HepG2 (cell line): ENCODE measurements around the gene GNB3. TPM values are rescaled to one million over a fixed set of nuclear protein-coding genes. Genes with fewer than 3 reads are reported as not detected.
A peak's percentile ranks its signal among the peaks of the same experiment; 100 is the strongest.

Experiments used
- CENPT ChIP-seq: sonication (generic); formaldehyde crosslinking; IDR thresholded peaks from 2 replicates; pipeline ENCODE4 v1.8.0; 2022; ENCODE audit warnings: low read depth, mild to moderate bottlenecking, moderate library complexity, missing genetic modification reagents
- FIP1L1 ChIP-seq: fragments of 200-400 bp; formaldehyde crosslinking; IDR thresholded peaks from 2 replicates; pipeline ENCODE4 v1.6.1; 2018; ENCODE audit warnings: low read depth, mild to moderate bottlenecking, low read length, moderate library complexity, borderline replicate concordance; ENCODE audit not compliant: insufficient read depth
- NRL ChIP-seq: sonication (generic); formaldehyde crosslinking; IDR thresholded peaks from 2 replicates; pipeline ENCODE4 v1.5.0; 2020; ENCODE audit warnings: missing genetic modification reagents, mild to moderate bottlenecking, moderate library complexity, borderline replicate concordance
- PITX1 ChIP-seq: sonication (generic); formaldehyde crosslinking; IDR thresholded peaks from 2 replicates; pipeline ENCODE4 v1.5.1; 2020; ENCODE audit warnings: mild to moderate bottlenecking, missing genetic modification reagents
- POLR2G ChIP-seq: fragments of 200-400 bp; formaldehyde crosslinking; IDR thresholded peaks from 2 replicates; pipeline ENCODE4 v1.6.1; 2018; ENCODE audit warnings: mild to moderate bottlenecking, low read depth, low read length, moderate library complexity
- SALL1 ChIP-seq: sonication (generic); formaldehyde crosslinking; IDR thresholded peaks from 2 replicates; pipeline ENCODE4 v1.8.0; 2022; ENCODE audit warnings: mild to moderate bottlenecking, missing genetic modification reagents
- SIX4 ChIP-seq: sonication (generic); formaldehyde crosslinking; IDR thresholded peaks from 2 replicates; pipeline ENCODE4 v1.4.0; 2020; ENCODE audit warnings: missing genetic modification reagents
- TBL1XR1 ChIP-seq: fragments of 150-350 bp; IDR thresholded peaks from 2 replicates; pipeline ENCODE4 v1.6.1; 2014; ENCODE audit warnings: borderline replicate concordance, low read length; ENCODE audit not compliant: partially characterized antibody
- ZC3H4 ChIP-seq: sonication (generic); formaldehyde crosslinking; IDR thresholded peaks from 2 replicates; pipeline ENCODE4 v1.4.0; 2020; ENCODE audit warnings: missing genetic modification reagents, borderline replicate concordance
- ZNF562 ChIP-seq: sonication (generic); formaldehyde crosslinking; IDR thresholded peaks from 2 replicates; pipeline ENCODE4 v1.8.0; 2022; ENCODE audit warnings: missing genetic modification reagents, borderline replicate concordance
- ZNF605 ChIP-seq: sonication (generic); formaldehyde crosslinking; IDR thresholded peaks from 2 replicates; pipeline ENCODE4 v1.8.0; 2022; ENCODE audit warnings: mild to moderate bottlenecking, missing genetic modification reagents
- ZNF644 ChIP-seq: IDR thresholded peaks from 2 replicates; pipeline ENCODE4 v1.6.1; 2016; ENCODE audit warnings: low read depth
- ZSCAN21 ChIP-seq: sonication (generic); formaldehyde crosslinking; IDR thresholded peaks from 2 replicates; pipeline ENCODE4 v1.8.0; 2022; ENCODE audit warnings: mild to moderate bottlenecking, missing genetic modification reagents, moderate library complexity, borderline replicate concordance
- polyA plus RNA-seq, 8 experiments: library from polyadenylated mRNA; depleted of rRNA in 3 of 8; stranded (reverse) in 7 of 8; unstranded in 1 of 8; fragments of >200 nt; fragmentation: Illumina TruSeq in 4 of 8; extraction: Trizol in 4 of 8; gene quantifications; 2 replicates each; pipeline versions ENCODE4 v1.2.1 to v1.2.3, GENCODE V29; 2011 to 2016; ENCODE audit warnings: low read depth in 4 of 8, missing spikeins in 1 of 8, mixed read lengths in 1 of 8; ENCODE audit not compliant: insufficient read depth in 1 of 8
- total RNA-seq, 5 experiments: library from RNA; depleted of rRNA; stranded (reverse); fragments of >200 nt; fragmentation: Illumina TruSeq; extraction: Trizol; gene quantifications; 2 replicates each; pipeline ENCODE4 v1.2.3, GENCODE V29; 2016; ENCODE audit warnings: low read depth in 1 of 5
- TF ChIP-seq, protein P1 (sequence below): sonication (generic); formaldehyde crosslinking; IDR thresholded peaks from 2 replicates; pipeline ENCODE4 v1.4.0; 2020; ENCODE audit warnings: missing genetic modification reagents, low read depth, mild to moderate bottlenecking, borderline replicate concordance
- TF ChIP-seq, protein P2 (sequence below): conservative IDR thresholded peaks from 2 replicates; pipeline ENCODE4 v1.6.1; 2018; ENCODE audit warnings: missing genetic modification reagents
- TF ChIP-seq, protein P3 (sequence below): sonication (generic); formaldehyde crosslinking; IDR thresholded peaks from 2 replicates; pipeline ENCODE4 v1.4.0; 2020; ENCODE audit warnings: missing genetic modification reagents, borderline replicate concordance
- TF ChIP-seq, protein P4 (sequence below): sonication (generic); formaldehyde crosslinking; IDR thresholded peaks from 2 replicates; pipeline ENCODE4 v1.4.0; 2020; ENCODE audit warnings: missing genetic modification reagents

Gene GNB3
- total and polyA plus RNA-seq, 2 of the 13 experiments (the other 11 are each of a cell fraction or from before 2014, with no cell fraction given): 1.3 to 3.6 TPM

DNA sequence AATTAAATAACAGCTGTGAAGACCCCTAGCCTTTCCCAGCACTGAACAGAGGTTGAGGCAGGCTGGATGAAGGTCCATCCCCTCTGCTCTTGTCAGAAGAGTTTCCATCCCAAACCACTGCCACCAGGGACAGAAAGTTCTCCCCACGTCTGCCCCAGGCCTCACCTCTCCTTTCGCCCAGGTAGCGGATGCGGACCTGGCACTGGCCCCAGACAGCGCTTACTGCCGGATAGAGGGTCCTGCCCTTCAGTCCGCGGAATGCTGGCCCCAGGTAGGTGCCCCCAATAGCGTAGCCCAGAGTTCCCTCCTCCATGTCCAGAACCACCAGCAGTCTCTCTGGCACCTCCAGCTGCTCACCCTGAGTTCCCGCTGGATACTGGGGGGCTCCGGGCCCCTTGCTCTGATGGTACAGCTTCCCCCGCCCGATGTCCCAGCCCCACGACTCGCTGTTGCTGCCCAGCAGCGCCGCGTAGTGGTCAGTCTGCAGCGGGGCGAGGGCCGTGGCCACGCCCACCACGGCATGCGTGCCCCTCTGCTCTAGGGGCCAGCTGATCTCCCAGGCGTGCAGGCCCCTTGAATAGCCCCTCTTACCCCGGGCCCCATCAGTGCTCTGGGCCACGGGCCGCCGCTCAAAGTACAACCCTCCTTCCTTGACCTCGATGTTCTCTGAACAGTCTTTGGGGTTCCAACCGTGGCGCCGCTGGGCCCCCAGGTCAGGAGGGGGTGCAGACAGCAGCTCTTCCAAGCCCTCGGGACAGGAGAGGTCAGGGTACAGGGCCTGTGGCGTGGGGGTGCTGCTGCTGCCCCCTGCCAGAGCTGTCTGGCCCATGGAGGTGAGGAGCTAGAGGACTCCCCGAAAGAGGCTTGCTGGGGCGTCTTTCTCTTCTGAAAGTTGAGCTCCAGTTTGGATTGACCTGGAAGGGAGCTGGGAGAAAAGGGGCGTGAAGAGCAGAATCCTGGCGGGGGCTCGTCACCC, 31.6 kb downstream of the GNB3 start (continued):
- peak; percentile 73 for TF ChIP-seq SALL1 (CRISPR knock-in tag)
- TF ChIP-seq, protein P1, sequence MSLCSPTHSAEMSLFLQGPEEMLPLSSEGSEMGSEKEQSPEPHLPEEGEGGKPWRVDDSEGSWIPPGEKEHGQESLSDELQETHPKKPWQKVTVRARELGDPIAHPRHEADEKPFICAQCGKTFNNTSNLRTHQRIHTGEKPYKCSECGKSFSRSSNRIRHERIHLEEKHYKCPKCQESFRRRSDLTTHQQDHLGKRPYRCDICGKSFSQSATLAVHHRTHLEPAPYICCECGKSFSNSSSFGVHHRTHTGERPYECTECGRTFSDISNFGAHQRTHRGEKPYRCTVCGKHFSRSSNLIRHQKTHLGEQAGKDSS: peak; percentile 78
- TF ChIP-seq ZNF644 (CRISPR knock-in tag): no peak
- TF ChIP-seq ZSCAN21 (CRISPR knock-in tag): peak; percentile 41
- no peak for TF ChIP-seq CENPT (CRISPR knock-in tag)
- TF ChIP-seq ZC3H4 (CRISPR knock-in tag): no peak
- TF ChIP-seq NRL (CRISPR knock-in tag): peak; percentile 36; the same call in 1 of the 2 replicates
- TF ChIP-seq, protein P2, sequence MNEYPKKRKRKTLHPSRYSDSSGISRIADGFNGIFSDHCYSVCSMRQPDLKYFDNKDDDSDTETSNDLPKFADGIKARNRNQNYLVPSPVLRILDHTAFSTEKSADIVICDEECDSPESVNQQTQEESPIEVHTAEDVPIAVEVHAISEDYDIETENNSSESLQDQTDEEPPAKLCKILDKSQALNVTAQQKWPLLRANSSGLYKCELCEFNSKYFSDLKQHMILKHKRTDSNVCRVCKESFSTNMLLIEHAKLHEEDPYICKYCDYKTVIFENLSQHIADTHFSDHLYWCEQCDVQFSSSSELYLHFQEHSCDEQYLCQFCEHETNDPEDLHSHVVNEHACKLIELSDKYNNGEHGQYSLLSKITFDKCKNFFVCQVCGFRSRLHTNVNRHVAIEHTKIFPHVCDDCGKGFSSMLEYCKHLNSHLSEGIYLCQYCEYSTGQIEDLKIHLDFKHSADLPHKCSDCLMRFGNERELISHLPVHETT: 0 out of 2 replicates have a peak, but pooled peaks have one; percentile 44
- TF ChIP-seq TBL1XR1: no peak
- TF ChIP-seq, protein P3, sequence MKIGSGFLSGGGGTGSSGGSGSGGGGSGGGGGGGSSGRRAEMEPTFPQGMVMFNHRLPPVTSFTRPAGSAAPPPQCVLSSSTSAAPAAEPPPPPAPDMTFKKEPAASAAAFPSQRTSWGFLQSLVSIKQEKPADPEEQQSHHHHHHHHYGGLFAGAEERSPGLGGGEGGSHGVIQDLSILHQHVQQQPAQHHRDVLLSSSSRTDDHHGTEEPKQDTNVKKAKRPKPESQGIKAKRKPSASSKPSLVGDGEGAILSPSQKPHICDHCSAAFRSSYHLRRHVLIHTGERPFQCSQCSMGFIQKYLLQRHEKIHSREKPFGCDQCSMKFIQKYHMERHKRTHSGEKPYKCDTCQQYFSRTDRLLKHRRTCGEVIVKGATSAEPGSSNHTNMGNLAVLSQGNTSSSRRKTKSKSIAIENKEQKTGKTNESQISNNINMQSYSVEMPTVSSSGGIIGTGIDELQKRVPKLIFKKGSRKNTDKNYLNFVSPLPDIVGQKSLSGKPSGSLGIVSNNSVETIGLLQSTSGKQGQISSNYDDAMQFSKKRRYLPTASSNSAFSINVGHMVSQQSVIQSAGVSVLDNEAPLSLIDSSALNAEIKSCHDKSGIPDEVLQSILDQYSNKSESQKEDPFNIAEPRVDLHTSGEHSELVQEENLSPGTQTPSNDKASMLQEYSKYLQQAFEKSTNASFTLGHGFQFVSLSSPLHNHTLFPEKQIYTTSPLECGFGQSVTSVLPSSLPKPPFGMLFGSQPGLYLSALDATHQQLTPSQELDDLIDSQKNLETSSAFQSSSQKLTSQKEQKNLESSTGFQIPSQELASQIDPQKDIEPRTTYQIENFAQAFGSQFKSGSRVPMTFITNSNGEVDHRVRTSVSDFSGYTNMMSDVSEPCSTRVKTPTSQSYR (CRISPR knock-in tag): peak; percentile 45
- no peak; the same call in 1 of the 2 replicates for TF ChIP-seq ZNF605 (CRISPR knock-in tag)
- peak; percentile 61 for TF ChIP-seq POLR2G
- TF ChIP-seq PITX1: 0 out of 2 replicates have a peak, but pooled peaks have one; percentile 39
- 0 out of 2 replicates have a peak, but pooled peaks have one; percentile 30 for TF ChIP-seq ZNF562 (CRISPR knock-in tag)
- TF ChIP-seq, protein P4, sequence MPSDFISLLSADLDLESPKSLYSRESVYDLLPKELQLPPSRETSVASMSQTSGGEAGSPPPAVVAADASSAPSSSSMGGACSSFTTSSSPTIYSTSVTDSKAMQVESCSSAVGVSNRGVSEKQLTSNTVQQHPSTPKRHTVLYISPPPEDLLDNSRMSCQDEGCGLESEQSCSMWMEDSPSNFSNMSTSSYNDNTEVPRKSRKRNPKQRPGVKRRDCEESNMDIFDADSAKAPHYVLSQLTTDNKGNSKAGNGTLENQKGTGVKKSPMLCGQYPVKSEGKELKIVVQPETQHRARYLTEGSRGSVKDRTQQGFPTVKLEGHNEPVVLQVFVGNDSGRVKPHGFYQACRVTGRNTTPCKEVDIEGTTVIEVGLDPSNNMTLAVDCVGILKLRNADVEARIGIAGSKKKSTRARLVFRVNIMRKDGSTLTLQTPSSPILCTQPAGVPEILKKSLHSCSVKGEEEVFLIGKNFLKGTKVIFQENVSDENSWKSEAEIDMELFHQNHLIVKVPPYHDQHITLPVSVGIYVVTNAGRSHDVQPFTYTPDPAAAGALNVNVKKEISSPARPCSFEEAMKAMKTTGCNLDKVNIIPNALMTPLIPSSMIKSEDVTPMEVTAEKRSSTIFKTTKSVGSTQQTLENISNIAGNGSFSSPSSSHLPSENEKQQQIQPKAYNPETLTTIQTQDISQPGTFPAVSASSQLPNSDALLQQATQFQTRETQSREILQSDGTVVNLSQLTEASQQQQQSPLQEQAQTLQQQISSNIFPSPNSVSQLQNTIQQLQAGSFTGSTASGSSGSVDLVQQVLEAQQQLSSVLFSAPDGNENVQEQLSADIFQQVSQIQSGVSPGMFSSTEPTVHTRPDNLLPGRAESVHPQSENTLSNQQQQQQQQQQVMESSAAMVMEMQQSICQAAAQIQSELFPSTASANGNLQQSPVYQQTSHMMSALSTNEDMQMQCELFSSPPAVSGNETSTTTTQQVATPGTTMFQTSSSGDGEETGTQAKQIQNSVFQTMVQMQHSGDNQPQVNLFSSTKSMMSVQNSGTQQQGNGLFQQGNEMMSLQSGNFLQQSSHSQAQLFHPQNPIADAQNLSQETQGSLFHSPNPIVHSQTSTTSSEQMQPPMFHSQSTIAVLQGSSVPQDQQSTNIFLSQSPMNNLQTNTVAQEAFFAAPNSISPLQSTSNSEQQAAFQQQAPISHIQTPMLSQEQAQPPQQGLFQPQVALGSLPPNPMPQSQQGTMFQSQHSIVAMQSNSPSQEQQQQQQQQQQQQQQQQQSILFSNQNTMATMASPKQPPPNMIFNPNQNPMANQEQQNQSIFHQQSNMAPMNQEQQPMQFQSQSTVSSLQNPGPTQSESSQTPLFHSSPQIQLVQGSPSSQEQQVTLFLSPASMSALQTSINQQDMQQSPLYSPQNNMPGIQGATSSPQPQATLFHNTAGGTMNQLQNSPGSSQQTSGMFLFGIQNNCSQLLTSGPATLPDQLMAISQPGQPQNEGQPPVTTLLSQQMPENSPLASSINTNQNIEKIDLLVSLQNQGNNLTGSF: 0 out of 2 replicates have a peak, but pooled peaks have one; percentile 44
- no peak; the same call in 1 of the 2 replicates for TF ChIP-seq SIX4 (CRISPR knock-in tag)
- peak; percentile 74; the same call in 1 of the 2 replicates for TF ChIP-seq FIP1L1
